NCI-H446 (cell line): ENCODE data around the gene SLC25A23.
A peak's percentile ranks its signal among the peaks of the same experiment; 100 is the strongest.

Experiments used
- DNase-seq, 2 experiments: peaks; one replicate each; lab custom pipeline; 2025; lab: John Stamatoyannopoulos, UW

The SLC25A23 gene

GRCh38 chr19:6481541-6482342, 22.1 kb upstream of the SLC25A23 start, which contains the start of gene DENND1C:
Gene DENND1C, minus strand, starts transcription at chr19:6481787. Its CDS starts 92 bp downstream, at chr19:6481695.
- no peak for DNase-seq

- no peak for DNase-seq
Measured at GRCh38 chr19:6480848-6481415, 21.3 kb upstream of the SLC25A23 start.

- no peak for DNase-seq
Measured at GRCh38 chr19:6479836-6480398, 20.3 kb upstream of the SLC25A23 start.

GRCh38 chr19:6478815-6479214, 19.2 kb upstream of the SLC25A23 start:
- DNase-seq = no peak

GRCh38 chr19:6476896-6477431, 17.4 kb upstream of the SLC25A23 start:
- no peak for DNase-seq

DNA sequence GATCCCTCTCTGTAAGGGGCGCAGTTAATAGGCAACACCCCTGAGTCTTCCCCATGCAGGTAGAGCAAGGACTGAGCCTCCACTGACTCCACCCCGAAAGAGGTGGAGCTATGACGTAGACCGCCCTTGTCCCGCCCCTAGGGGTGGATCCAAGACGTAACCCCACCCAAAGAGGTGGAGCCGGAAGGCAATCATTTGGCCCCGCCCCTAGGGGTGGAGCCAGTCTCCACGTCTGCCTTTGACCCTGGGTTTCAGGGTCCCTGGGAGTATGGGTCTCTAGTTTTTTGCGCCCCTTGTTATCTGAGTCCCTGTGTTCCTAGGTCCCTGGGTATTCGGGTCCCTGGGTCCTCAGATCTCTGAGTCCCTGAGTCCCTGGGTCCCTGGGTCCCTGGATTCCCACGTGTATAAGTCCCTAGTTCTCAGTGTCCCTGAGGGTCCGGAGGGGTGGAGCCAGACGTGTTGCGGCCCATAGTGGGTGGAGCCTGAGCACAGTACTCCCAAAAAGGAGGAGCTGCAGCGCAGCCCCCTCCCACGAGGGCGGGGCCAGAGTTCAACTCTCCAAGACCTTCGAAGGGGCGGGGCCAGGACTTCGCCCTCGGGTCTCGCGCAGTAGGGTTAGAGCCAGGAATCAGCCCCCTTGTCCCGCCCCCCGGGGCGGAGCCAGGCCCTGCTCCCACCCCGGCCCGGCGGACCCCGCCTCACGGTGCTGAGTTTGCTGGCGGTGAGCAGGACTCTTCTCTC, 16.7 kb upstream of the SLC25A23 start:
- DNase-seq = peak in 1 of 2 experiments; percentile 25

GRCh38 chr19:6475321-6476108, 15.9 kb upstream of the SLC25A23 start:
- no peak for DNase-seq

DNA sequence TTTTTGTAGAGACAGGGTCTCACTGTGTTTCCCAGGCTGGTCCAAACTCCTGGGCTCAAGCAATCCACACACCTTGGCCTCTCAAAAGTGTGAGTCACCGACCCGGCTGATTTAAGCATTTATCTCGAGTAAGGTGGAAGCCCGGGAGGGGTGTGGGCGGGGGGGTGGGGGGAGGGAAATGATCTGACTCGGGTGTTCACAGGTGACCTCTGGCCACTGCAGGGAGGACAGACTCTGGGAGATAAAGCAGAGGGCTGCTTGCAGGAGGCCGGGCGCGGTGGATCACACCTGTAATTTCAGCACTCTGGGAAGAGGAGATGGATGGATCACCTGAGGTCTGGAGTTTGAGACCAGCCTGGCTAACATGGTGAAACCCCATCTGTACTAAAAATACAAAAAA, 14.1 kb upstream of the SLC25A23 start:
- no peak for DNase-seq

GRCh38 chr19:6472713-6473112, 13.1 kb upstream of the SLC25A23 start:
- DNase-seq = no peak

- no peak for DNase-seq
Measured at GRCh38 chr19:6471076-6471475, 11.5 kb upstream of the SLC25A23 start.

DNA sequence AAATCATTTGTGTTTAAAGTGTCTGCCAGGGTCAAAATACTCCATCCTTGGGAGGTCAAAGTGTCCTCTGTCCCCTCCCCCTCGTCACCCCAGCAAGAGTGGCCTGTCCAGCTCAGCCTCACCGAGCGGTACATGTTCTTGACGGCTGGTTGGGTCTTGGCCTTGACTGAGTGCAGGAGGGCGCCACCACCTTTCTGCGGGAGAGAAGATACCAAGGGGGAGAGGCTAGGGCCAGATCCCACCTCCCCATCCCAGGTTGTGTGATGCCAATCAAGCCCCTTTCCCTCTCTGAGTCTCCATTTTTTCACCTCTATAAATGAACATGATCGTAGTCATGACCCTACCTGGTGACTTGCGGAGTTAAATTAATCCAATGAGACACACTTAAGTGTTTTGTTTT, 10.6 kb upstream of the SLC25A23 start:
- DNase-seq = no peak

GRCh38 chr19:6467384-6467783, 7.8 kb upstream of the SLC25A23 start:
- no peak for DNase-seq

DNA sequence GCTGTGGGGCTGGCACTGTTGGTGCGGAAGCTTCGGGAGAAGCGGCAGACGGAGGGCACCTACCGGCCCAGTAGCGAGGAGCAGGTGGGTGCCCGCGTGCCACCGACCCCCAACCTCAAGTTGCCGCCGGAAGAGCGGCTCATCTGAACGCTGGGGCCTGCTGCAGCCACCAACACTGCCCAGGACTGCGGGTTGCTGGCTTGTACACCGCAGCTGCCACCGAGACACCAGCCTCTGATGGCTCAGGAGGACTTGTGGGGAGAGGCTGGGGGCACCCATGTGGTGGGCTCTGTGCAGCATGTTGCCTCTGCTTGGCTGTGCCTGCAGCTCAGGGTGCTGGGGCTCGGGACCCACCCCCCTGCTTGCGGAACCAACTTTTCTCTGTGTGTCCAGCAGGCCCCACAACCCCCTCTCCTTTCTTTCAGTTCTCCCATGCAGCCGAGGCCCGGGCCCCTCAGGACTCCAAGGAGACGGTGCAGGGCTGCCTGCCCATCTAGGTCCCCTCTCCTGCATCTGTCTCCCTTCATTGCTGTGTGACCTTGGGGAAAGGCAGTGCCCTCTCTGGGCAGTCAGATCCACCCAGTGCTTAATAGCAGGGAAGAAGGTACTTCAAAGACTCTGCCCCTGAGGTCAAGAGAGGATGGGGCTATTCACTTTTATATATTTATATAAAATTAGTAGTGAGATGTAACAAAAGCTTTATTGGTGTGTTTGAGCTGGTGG, 7.1 kb upstream of the SLC25A23 start:
- no peak for DNase-seq

DNA sequence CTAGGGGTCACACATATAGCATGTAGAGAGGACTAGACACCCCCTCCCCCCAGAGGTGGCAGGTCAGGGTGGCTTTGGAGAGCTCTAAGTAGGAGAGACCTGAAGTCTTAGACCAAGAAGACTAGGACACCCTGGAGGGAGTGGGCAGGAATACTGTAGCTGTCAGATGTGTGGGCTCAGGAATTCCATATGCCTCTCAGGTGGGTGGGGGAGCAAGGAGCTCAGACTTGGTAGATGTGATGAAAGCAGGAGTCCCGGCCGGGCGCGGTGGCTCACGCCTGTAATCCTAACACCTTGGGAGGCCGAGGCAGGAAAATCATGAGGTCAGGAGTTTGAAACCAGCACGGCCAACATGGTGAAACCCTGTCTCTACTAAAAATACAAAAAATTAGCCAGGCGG, 6.1 kb upstream of the SLC25A23 start:
- DNase-seq = no peak

GRCh38 chr19:6465006-6465405, 5.4 kb upstream of the SLC25A23 start:
- no peak for DNase-seq

- no peak for DNase-seq
Measured at GRCh38 chr19:6464070-6464873, 4.7 kb upstream of the SLC25A23 start, which contains the start of gene CRB3. Gene CRB3, plus strand, starts transcription at chr19:6464271. Its CDS starts 431 bp downstream, at chr19:6464702.

DNA sequence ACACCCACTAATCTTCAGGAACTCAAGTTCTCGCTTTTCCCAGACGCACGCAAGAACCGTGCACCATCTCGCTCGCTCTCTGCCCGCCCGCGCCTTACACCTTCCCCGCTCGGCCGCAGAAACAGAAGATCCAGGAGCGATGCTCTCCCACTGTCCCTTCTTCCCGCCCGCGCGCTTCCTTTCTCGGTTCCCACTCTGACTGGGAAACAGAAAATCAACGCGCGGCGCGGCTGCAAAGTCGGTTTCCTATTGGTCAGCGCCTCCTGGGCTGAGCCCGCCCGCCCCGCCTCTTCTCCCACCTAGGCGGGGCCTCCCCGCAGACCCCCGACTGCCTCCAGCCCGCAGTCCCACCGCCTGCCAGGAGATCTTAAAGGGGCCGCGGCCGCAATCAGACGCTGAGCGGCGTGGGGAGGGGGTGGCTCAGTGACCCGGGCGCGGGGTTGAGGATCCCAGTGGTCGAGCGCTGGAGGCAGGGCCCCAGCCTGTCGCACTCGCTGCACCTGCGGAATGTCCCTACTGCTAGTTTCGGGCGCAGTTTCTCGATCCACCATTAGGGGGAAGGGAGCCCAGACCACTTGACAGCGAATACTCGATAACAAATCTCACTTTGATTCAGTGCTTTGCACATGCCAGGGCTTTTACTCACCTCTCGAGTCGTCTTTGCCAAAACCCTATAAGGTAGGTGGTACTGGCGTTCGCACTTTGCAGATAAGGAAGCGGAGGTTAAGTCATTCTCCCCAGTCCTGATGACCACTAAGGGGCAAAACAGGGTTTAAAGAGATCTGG, 700 bp upstream of the SLC25A23 start:
- peak; percentile 96 to 99 for DNase-seq

DNA sequence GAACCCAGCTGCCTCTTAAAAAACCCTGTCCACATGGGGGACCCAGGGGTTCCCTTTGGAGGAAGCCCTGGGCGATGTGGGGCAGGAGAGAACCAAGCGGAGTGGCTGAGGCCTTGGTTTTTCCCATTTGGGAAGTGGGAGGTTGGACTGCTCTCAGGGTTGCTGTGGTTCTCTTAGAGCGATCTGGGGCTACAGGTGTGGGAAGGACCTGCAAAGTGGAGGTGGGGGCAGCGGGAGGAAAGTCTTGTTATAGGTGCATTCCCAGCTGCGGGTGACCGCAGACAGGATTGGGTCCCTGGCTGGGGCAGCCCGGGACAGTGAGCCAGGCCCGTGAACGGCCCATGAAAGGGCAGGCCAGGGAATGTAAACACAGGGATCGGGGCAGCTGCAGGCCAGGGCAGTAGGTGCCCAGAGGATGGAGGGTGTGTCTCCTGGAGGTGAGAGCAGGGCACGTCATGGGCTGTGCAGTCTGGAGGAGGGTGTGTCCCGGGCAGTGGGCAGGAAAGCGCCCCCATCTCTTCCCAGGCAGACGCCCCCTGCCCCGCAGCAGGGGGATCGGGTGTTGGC, 814 bp downstream of the SLC25A23 start:
- no peak for DNase-seq
